DND-41 (cell line): ENCODE measurements around the gene LPCAT1.

Source experiments
- CTCF ChIP-seq: IDR thresholded peaks from 2 replicates; pipeline ENCODE4 v1.5.1; 2012; ENCODE audit warnings: borderline replicate concordance, low read length, moderate library complexity, mild to moderate bottlenecking; ENCODE audit not compliant: poor library complexity, severe bottlenecking; ENCODE audit errors: extremely low read depth
- EZH2 ChIP-seq: IDR thresholded peaks from 3 replicates; pipeline ENCODE4 v1.6.1; 2012; ENCODE audit warnings: borderline replicate concordance, low read depth, mild to moderate bottlenecking, moderate library complexity, low read length, inconsistent platforms; ENCODE audit not compliant: severe bottlenecking

- TF ChIP-seq CTCF (no peak), EZH2 (no peak)
Measured at GRCh38 chr5:1549475-1550030, 25.8 kb upstream of the LPCAT1 start.
